K562 (cell line): Measurements from ENCODE around the gene OR4D2. TPM values are rescaled to one million over a fixed set of nuclear protein-coding genes. Genes with fewer than 3 reads are reported as not detected.

Experiments
- KLF1 ChIP-seq: fragments of 450-650 bp; IDR thresholded peaks from 2 replicates; pipeline ENCODE4 v1.6.1; 2016; ENCODE audit warnings: missing genetic modification characterization, missing compliant biosample characterization
- KLF16 ChIP-seq: IDR thresholded peaks from 2 replicates; pipeline ENCODE4 v1.6.1; 2016; ENCODE audit warnings: antibody characterized with exemption
- PCBP2 ChIP-seq: fragments of 200-400 bp; formaldehyde crosslinking; IDR thresholded peaks from 2 replicates; pipeline ENCODE4 v1.6.1; 2018; ENCODE audit warnings: low read length, low read depth, mild to moderate bottlenecking, moderate library complexity; ENCODE audit not compliant: poor library complexity, severe bottlenecking
- RFX1 ChIP-seq: fragments of 450-650 bp; IDR thresholded peaks from 2 replicates; pipeline ENCODE4 v1.6.1; 2016; ENCODE audit warnings: mild to moderate bottlenecking, moderate library complexity
- SETDB1 ChIP-seq: IDR thresholded peaks from one replicate; pipeline ENCODE4 v1.6.1; 2012; ENCODE audit warnings: low read length, control low read depth, inconsistent platforms
- SNIP1 ChIP-seq: fragments of 450-650 bp; IDR thresholded peaks from 2 replicates; pipeline ENCODE4 v1.7.1; 2017; ENCODE audit warnings: low read depth, mild to moderate bottlenecking
- ZNF3 ChIP-seq: fragments of 250-450 bp; sonication (Bioruptor Pico); IDR thresholded peaks from 2 replicates; pipeline ENCODE4 v1.5.0; 2021; ENCODE audit warnings: mild to moderate bottlenecking, moderate library complexity
- polyA plus RNA-seq, 8 experiments: library from polyadenylated mRNA; depleted of rRNA in 4 of 8; stranded (reverse) in 5 of 8; unstranded in 3 of 8; fragments of >200 nt; fragmentation: Nextera tagmentation in 2 of 8; fragmentation: Illumina TruSeq in 1 of 8; extraction: Ambion mirVana in 2 of 8; extraction: Trizol in 1 of 8; gene quantifications; 2 replicates each; pipeline versions ENCODE4 v1.2.1 to v1.2.3, GENCODE V29; 2011 to 2014; ENCODE audit warnings: inconsistent platforms in 1 of 8, missing spikeins in 1 of 8
- total RNA-seq, 7 experiments: library from RNA; depleted of rRNA in 6 of 7; stranded (reverse); fragments of >200 nt in 6 of 7; fragmentation: Illumina TruSeq in 2 of 7; extraction: Trizol in 2 of 7; gene quantifications; 2 replicates each; pipeline versions ENCODE4 v1.2.1 to v1.2.3, GENCODE V29; 2011 to 2021; ENCODE audit warnings: low replicate concordance in 1 of 7
- TF ChIP-seq, protein P1 (sequence below): fragments of 450-650 bp; IDR thresholded peaks from 2 replicates; pipeline ENCODE4 v1.6.1; 2016; ENCODE audit warnings: mild to moderate bottlenecking, moderate library complexity
- TF ChIP-seq, protein P2 (sequence below): fragments of 250-450 bp; sonication (Bioruptor Pico); IDR thresholded peaks from 2 replicates; pipeline ENCODE4 v1.4.0; 2020

OR4D2 gene
- total and polyA plus RNA-seq, 9 of the 15 experiments (the other 6 are each of a cell fraction or from before 2014, with no cell fraction given) = not detected

DNA sequence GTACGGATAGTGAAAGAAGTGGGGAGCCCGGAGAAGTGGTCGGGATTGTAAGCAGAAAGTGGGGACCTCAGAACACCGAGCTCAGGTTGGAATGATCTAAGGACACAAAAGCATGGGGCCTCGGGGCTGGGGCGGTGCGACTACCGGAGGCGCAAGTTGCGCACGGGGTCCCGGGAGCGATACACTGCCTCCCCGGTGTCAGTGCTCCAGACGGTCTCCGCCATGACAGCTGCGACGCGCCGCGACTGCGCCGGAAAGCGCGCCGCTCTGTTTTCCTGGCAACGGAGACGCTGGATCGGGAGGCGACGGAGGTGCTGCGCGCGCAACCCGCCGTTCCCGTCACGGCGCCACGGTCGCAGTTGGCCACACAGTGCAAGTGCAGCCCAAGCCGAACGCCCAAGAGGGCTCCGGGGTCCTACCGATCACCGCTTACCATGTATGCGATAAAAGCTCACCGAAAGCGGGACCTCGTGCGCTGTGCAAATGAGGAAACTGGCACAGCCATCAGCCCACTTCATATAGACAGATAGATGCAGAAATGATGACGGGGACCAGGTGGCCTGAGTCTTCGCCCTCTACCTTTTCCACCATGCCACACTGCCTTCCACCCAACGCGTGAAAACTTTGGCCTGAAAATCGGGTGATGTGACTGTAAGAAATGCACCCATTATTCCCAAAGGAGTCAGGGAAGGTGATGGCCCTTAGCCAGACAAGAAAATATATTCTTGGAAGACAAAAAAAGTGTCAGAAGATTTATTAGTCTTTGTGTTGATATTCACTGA is 52.4 kb downstream of the OR4D2 start, which contains the start of gene MKS1 (continued):
- TF ChIP-seq, protein P1, sequence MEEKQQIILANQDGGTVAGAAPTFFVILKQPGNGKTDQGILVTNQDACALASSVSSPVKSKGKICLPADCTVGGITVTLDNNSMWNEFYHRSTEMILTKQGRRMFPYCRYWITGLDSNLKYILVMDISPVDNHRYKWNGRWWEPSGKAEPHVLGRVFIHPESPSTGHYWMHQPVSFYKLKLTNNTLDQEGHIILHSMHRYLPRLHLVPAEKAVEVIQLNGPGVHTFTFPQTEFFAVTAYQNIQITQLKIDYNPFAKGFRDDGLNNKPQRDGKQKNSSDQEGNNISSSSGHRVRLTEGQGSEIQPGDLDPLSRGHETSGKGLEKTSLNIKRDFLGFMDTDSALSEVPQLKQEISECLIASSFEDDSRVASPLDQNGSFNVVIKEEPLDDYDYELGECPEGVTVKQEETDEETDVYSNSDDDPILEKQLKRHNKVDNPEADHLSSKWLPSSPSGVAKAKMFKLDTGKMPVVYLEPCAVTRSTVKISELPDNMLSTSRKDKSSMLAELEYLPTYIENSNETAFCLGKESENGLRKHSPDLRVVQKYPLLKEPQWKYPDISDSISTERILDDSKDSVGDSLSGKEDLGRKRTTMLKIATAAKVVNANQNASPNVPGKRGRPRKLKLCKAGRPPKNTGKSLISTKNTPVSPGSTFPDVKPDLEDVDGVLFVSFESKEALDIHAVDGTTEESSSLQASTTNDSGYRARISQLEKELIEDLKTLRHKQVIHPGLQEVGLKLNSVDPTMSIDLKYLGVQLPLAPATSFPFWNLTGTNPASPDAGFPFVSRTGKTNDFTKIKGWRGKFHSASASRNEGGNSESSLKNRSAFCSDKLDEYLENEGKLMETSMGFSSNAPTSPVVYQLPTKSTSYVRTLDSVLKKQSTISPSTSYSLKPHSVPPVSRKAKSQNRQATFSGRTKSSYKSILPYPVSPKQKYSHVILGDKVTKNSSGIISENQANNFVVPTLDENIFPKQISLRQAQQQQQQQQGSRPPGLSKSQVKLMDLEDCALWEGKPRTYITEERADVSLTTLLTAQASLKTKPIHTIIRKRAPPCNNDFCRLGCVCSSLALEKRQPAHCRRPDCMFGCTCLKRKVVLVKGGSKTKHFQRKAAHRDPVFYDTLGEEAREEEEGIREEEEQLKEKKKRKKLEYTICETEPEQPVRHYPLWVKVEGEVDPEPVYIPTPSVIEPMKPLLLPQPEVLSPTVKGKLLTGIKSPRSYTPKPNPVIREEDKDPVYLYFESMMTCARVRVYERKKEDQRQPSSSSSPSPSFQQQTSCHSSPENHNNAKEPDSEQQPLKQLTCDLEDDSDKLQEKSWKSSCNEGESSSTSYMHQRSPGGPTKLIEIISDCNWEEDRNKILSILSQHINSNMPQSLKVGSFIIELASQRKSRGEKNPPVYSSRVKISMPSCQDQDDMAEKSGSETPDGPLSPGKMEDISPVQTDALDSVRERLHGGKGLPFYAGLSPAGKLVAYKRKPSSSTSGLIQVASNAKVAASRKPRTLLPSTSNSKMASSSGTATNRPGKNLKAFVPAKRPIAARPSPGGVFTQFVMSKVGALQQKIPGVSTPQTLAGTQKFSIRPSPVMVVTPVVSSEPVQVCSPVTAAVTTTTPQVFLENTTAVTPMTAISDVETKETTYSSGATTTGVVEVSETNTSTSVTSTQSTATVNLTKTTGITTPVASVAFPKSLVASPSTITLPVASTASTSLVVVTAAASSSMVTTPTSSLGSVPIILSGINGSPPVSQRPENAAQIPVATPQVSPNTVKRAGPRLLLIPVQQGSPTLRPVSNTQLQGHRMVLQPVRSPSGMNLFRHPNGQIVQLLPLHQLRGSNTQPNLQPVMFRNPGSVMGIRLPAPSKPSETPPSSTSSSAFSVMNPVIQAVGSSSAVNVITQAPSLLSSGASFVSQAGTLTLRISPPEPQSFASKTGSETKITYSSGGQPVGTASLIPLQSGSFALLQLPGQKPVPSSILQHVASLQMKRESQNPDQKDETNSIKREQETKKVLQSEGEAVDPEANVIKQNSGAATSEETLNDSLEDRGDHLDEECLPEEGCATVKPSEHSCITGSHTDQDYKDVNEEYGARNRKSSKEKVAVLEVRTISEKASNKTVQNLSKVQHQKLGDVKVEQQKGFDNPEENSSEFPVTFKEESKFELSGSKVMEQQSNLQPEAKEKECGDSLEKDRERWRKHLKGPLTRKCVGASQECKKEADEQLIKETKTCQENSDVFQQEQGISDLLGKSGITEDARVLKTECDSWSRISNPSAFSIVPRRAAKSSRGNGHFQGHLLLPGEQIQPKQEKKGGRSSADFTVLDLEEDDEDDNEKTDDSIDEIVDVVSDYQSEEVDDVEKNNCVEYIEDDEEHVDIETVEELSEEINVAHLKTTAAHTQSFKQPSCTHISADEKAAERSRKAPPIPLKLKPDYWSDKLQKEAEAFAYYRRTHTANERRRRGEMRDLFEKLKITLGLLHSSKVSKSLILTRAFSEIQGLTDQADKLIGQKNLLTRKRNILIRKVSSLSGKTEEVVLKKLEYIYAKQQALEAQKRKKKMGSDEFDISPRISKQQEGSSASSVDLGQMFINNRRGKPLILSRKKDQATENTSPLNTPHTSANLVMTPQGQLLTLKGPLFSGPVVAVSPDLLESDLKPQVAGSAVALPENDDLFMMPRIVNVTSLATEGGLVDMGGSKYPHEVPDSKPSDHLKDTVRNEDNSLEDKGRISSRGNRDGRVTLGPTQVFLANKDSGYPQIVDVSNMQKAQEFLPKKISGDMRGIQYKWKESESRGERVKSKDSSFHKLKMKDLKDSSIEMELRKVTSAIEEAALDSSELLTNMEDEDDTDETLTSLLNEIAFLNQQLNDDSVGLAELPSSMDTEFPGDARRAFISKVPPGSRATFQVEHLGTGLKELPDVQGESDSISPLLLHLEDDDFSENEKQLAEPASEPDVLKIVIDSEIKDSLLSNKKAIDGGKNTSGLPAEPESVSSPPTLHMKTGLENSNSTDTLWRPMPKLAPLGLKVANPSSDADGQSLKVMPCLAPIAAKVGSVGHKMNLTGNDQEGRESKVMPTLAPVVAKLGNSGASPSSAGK = peak; percentile 94
- TF ChIP-seq SETDB1 (peak; percentile 47), SNIP1 (no peak), KLF1 (tag) (no peak), RFX1 (peak; percentile 91), ZNF3 (CRISPR knock-in tag) (no peak), KLF16 (no peak), PCBP2 (no peak)
- TF ChIP-seq, protein P2, sequence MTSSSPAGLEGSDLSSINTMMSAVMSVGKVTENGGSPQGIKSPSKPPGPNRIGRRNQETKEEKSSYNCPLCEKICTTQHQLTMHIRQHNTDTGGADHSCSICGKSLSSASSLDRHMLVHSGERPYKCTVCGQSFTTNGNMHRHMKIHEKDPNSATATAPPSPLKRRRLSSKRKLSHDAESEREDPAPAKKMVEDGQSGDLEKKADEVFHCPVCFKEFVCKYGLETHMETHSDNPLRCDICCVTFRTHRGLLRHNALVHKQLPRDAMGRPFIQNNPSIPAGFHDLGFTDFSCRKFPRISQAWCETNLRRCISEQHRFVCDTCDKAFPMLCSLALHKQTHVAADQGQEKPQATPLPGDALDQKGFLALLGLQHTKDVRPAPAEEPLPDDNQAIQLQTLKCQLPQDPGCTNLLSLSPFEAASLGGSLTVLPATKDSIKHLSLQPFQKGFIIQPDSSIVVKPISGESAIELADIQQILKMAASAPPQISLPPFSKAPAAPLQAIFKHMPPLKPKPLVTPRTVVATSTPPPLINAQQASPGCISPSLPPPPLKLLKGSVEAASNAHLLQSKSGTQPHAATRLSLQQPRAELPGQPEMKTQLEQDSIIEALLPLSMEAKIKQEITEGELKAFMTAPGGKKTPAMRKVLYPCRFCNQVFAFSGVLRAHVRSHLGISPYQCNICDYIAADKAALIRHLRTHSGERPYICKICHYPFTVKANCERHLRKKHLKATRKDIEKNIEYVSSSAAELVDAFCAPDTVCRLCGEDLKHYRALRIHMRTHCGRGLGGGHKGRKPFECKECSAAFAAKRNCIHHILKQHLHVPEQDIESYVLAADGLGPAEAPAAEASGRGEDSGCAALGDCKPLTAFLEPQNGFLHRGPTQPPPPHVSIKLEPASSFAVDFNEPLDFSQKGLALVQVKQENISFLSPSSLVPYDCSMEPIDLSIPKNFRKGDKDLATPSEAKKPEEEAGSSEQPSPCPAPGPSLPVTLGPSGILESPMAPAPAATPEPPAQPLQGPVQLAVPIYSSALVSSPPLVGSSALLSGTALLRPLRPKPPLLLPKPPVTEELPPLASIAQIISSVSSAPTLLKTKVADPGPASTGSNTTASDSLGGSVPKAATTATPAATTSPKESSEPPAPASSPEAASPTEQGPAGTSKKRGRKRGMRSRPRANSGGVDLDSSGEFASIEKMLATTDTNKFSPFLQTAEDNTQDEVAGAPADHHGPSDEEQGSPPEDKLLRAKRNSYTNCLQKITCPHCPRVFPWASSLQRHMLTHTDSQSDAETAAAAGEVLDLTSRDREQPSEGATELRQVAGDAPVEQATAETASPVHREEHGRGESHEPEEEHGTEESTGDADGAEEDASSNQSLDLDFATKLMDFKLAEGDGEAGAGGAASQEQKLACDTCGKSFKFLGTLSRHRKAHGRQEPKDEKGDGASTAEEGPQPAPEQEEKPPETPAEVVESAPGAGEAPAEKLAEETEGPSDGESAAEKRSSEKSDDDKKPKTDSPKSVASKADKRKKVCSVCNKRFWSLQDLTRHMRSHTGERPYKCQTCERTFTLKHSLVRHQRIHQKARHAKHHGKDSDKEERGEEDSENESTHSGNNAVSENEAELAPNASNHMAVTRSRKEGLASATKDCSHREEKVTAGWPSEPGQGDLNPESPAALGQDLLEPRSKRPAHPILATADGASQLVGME (CRISPR knock-in tag) = no peak
